GM10266 (cell line): ENCODE measurements around the gene PALD1.

ENCODE experiments used
- DNase-seq: peaks from one replicate; pipeline ENCODE4 v3.0.0; 2012; ENCODE audit errors: extremely low spot score
- CTCF ChIP-seq: IDR thresholded peaks from 2 replicates; pipeline ENCODE4 v1.5.1; 2012; ENCODE audit warnings: mild to moderate bottlenecking, low read depth; ENCODE audit not compliant: control insufficient read depth, insufficient read depth; ENCODE audit errors: missing control alignments

Gene PALD1

GRCh38 chr10:70541736-70542564 lies 63.4 kb downstream of the PALD1 start:
- TF ChIP-seq CTCF: no peak
- no peak for DNase-seq

- DNase-seq: no peak
These were observed 64.0 kb downstream of the PALD1 start for GRCh38 chr10:70542565-70542938.

GRCh38 chr10:70543911-70544310 lies 65.3 kb downstream of the PALD1 start:
- DNase-seq: no peak
- TF ChIP-seq CTCF: no peak

More at GRCh38 chr10:70542565-70542938, 64.0 kb downstream of the PALD1 start:
- peak; percentile 18 for TF ChIP-seq CTCF

GRCh38 chr10:70544431-70545340 lies 66.1 kb downstream of the PALD1 start:
- DNase-seq: no peak
- no peak for TF ChIP-seq CTCF

GRCh38 chr10:70546584-70546983 lies 68.0 kb downstream of the PALD1 start:
- no peak for TF ChIP-seq CTCF
- DNase-seq: no peak

GRCh38 chr10:70549351-70549961 lies 70.9 kb downstream of the PALD1 start:
- no peak for TF ChIP-seq CTCF

More at GRCh38 chr10:70549351-70549961, 70.9 kb downstream of the PALD1 start:
- no peak for DNase-seq
